ENCODE data around the gene IRF2BP1. TPM values are rescaled to one million over a fixed set of nuclear protein-coding genes. Genes with fewer than 3 reads are reported as not detected.

Gene IRF2BP1
- total RNA-seq, 3 donors from 2014 or later = 19.0 to 33.7 (median 19.8) TPM

GRCh38 chr19:45882652-45883585 is 3.0 kb downstream of the IRF2BP1 start:
- peaks cover 58% of the 10 kb centered on the region for H3K4me1 ChIP-seq (ENCODE audit: low read depth)

GRCh38 chr19:45881909-45882528 is 3.9 kb downstream of the IRF2BP1 start:
- Histone ChIP-seq H3K36me3 (ENCODE audit: low read depth) (no peaks in the 10 kb centered on the region), H3K9me3 (no peaks in the 10 kb centered on the region), H3K4me3 (no peak overlapping the region), H3K4me1 (ENCODE audit: low read depth) (peaks cover 65% of the 10 kb centered on the region)
- no peak for TF ChIP-seq CTCF (IDR thresholded peaks at IDR 0.05)
- ATAC-seq (peak; percentile 37), DNase-seq (peak; percentile 69 to 81 (median 76))
- intact Hi-C loops (cut with DNase I, micrococcal nuclease) = no loop called here

More at GRCh38 chr19:45882652-45883585, 3.0 kb downstream of the IRF2BP1 start:
- Histone ChIP-seq H3K9me3 (no peaks in the 10 kb centered on the region), H3K36me3 (ENCODE audit: low read depth) (no peaks in the 10 kb centered on the region), H3K4me3 (no peak overlapping the region)
- intact Hi-C loops (cut with DNase I, micrococcal nuclease) = no loop called here
- TF ChIP-seq CTCF (IDR thresholded peaks at IDR 0.05) = peak; percentile 90
- DNase-seq (peak; percentile 91 to 94 (median 93)), ATAC-seq (peak; percentile 68)

GRCh38 chr19:45881082-45881908 is 4.6 kb downstream of the IRF2BP1 start:
- Histone ChIP-seq H3K4me1 (ENCODE audit: low read depth) (peaks cover 72% of the 10 kb centered on the region), H3K9me3 (no peaks in the 10 kb centered on the region), H3K36me3 (ENCODE audit: low read depth) (no peaks in the 10 kb centered on the region), H3K4me3 (no peak overlapping the region)
- ATAC-seq (no peak), DNase-seq (no peak)
- no peak for TF ChIP-seq CTCF (IDR thresholded peaks at IDR 0.05)
- intact Hi-C loops (cut with DNase I, micrococcal nuclease) = no loop called here

GRCh38 chr19:45879971-45880370 is 6.0 kb downstream of the IRF2BP1 start:
- Histone ChIP-seq H3K9me3 (no peaks in the 10 kb centered on the region), H3K4me1 (ENCODE audit: low read depth) (peaks cover 73% of the 10 kb centered on the region), H3K4me3 (no peak overlapping the region), H3K36me3 (ENCODE audit: low read depth) (no peaks in the 10 kb centered on the region)
- ATAC-seq (no peak), DNase-seq (no peak)
- no peak for TF ChIP-seq CTCF (IDR thresholded peaks at IDR 0.05)
- intact Hi-C loops (cut with DNase I, micrococcal nuclease) = no loop called here

GRCh38 chr19:45879055-45879454 is 6.9 kb downstream of the IRF2BP1 start:
- intact Hi-C loops (cut with DNase I, micrococcal nuclease) = no loop called here
- H3K9me3 ChIP-seq = no peaks in the 10 kb centered on the region
- no peak overlapping the region for H3K4me3 ChIP-seq
- DNase-seq (no peak), ATAC-seq (no peak)
- TF ChIP-seq CTCF (IDR thresholded peaks at IDR 0.05) = no peak
- no peaks in the 10 kb centered on the region for H3K36me3 ChIP-seq (ENCODE audit: low read depth)
- H3K4me1 ChIP-seq (ENCODE audit: low read depth) = peaks cover 64% of the 10 kb centered on the region

Data from mucosa of descending colon (tissue), 3 donors.